ENCODE data around the gene PDZK1.
"Not testable (repeated sequence)": the region's sequence is repeated elsewhere in the genome, so short reads cannot be mapped to it uniquely, and the experiment has no call there.

The PDZK1 gene

GRCh38 chr1:145688924-145689323, 18.2 kb downstream of the PDZK1 start:
- in situ Hi-C loops (cut with MboI; ENCODE audit: low sequenced_read_pairs, unreplicated experiment) = no loop called here
- DNase-seq (ENCODE audit: low spot score) = no peak
- no peak for TF ChIP-seq CTCF (IDR thresholded peaks at IDR 0.05; ENCODE audit: borderline replicate concordance, control extremely low read depth, extremely low read depth, insufficient read depth, missing control alignments)

- in situ Hi-C loops (cut with MboI; ENCODE audit: low sequenced_read_pairs, unreplicated experiment) = no loop called here
- no peak for TF ChIP-seq CTCF (IDR thresholded peaks at IDR 0.05; ENCODE audit: borderline replicate concordance, control extremely low read depth, extremely low read depth, insufficient read depth, missing control alignments)
- no peak for DNase-seq (ENCODE audit: low spot score)
Observed at GRCh38 chr1:145688328-145688727, 18.8 kb downstream of the PDZK1 start.

GRCh38 chr1:145686078-145686477, 21.1 kb downstream of the PDZK1 start:
- in situ Hi-C loops (cut with MboI; ENCODE audit: low sequenced_read_pairs, unreplicated experiment) = not testable (repeated sequence)

GRCh38 chr1:145684858-145685257, 22.3 kb downstream of the PDZK1 start:
- in situ Hi-C loops (cut with MboI; ENCODE audit: low sequenced_read_pairs, unreplicated experiment); DNase-seq (ENCODE audit: low spot score): not testable (repeated sequence)

More at GRCh38 chr1:145686078-145686477, 21.1 kb downstream of the PDZK1 start:
- DNase-seq (ENCODE audit: low spot score) = not testable (repeated sequence)

- DNase-seq (ENCODE audit: low spot score); in situ Hi-C loops (cut with MboI; ENCODE audit: low sequenced_read_pairs, unreplicated experiment): not testable (repeated sequence)
Observed at GRCh38 chr1:145673217-145673616, 34.0 kb downstream of the PDZK1 start.

GRCh38 chr1:145670995-145671745, 36.0 kb downstream of the PDZK1 start:
- DNase-seq (ENCODE audit: low spot score); in situ Hi-C loops (cut with MboI; ENCODE audit: low sequenced_read_pairs, unreplicated experiment): not testable (repeated sequence)

- in situ Hi-C loops (cut with MboI; ENCODE audit: low sequenced_read_pairs, unreplicated experiment); DNase-seq (ENCODE audit: low spot score): not testable (repeated sequence)
Observed at GRCh38 chr1:145665015-145665414, 42.2 kb downstream of the PDZK1 start.

GRCh38 chr1:145662502-145662901, 44.7 kb downstream of the PDZK1 start:
- in situ Hi-C loops (cut with MboI; ENCODE audit: low sequenced_read_pairs, unreplicated experiment); DNase-seq (ENCODE audit: low spot score): not testable (repeated sequence)

- DNase-seq (ENCODE audit: low spot score); in situ Hi-C loops (cut with MboI; ENCODE audit: low sequenced_read_pairs, unreplicated experiment): not testable (repeated sequence)
Observed at GRCh38 chr1:145656245-145656943, 50.8 kb downstream of the PDZK1 start.

GRCh38 chr1:145643990-145644389, 63.2 kb downstream of the PDZK1 start:
- in situ Hi-C loops (cut with MboI; ENCODE audit: low sequenced_read_pairs, unreplicated experiment); DNase-seq (ENCODE audit: low spot score): not testable (repeated sequence)

GRCh38 chr1:145641886-145642285, 65.3 kb downstream of the PDZK1 start:
- DNase-seq (ENCODE audit: low spot score); in situ Hi-C loops (cut with MboI; ENCODE audit: low sequenced_read_pairs, unreplicated experiment): not testable (repeated sequence)

GRCh38 chr1:145636237-145636636, 70.9 kb downstream of the PDZK1 start:
- in situ Hi-C loops (cut with MboI; ENCODE audit: low sequenced_read_pairs, unreplicated experiment); DNase-seq (ENCODE audit: low spot score): not testable (repeated sequence)

- in situ Hi-C loops (cut with MboI; ENCODE audit: low sequenced_read_pairs, unreplicated experiment); DNase-seq (ENCODE audit: low spot score): not testable (repeated sequence)
Observed at GRCh38 chr1:145622177-145622576, 85.0 kb downstream of the PDZK1 start.

All from GM13976 (cell line).